Activated B cell treated with CpG ODN at 0.5 μM for 24 hours (primary cell): Measurements from ENCODE around the gene SYPL2. TPM values are rescaled to one million over a fixed set of nuclear protein-coding genes. Genes with fewer than 3 reads are reported as not detected.

Source experiments
- ATAC-seq: fragments of 200-7000 bp; cut with Tn5 transposase; one replicate; pipeline ENCODE4 v1.10.0; 2021; ENCODE audit warnings: low read depth, mild to moderate bottlenecking, moderate library complexity
- CTCF ChIA-PET: fragments of 350-600 bp; sonication (Branson Sonifier 250); formaldehyde crosslinking; loops from one replicate; lab custom pipeline; 2021; ENCODE audit warnings: antibody characterized with exemption; lab: Charles Lee
- POLR2A ChIA-PET: fragments of 350-600 bp; sonication (Branson Sonifier 250); formaldehyde crosslinking; loops from one replicate; lab custom pipeline; 2021; ENCODE audit warnings: antibody characterized with exemption; lab: Charles Lee
- DNase-seq: peaks from one replicate; pipeline ENCODE4 v3.0.0; 2022
- H3K27ac Mint-ChIP-seq: one replicate; pipeline ENCODE4 v1.8.0; 2020; ENCODE audit warnings: mixed read lengths
- H3K27me3 Mint-ChIP-seq: one replicate; pipeline ENCODE4 v1.8.0; 2021; ENCODE audit warnings: mixed read lengths
- H3K36me3 Mint-ChIP-seq: one replicate; pipeline ENCODE4 v1.8.0; 2021; ENCODE audit warnings: low read depth, mixed read lengths
- H3K4me1 Mint-ChIP-seq: one replicate; pipeline ENCODE4 v1.8.0; 2021; ENCODE audit warnings: mixed read lengths
- H3K4me3 Mint-ChIP-seq: one replicate; pipeline ENCODE4 v1.8.0; 2020; ENCODE audit warnings: mild to moderate bottlenecking, mixed read lengths
- H3K9me3 Mint-ChIP-seq: one replicate; pipeline ENCODE4 v1.8.0; 2020; ENCODE audit warnings: mixed read lengths
- intact Hi-C: fragments of 100-400 bp; cut with micrococcal nuclease; formaldehyde crosslinking; loops from one replicate; pipeline ENCODE4 v1.15.1; 2024
- total RNA-seq: library from RNA; stranded (reverse); gene quantifications from 2 replicates; pipeline ENCODE4 v1.2.3, GENCODE V29; 2022
- TF ChIP-seq, protein P1 (sequence below): fragments of 200-600 bp; IDR thresholded peaks from one replicate; pipeline ENCODE4 v1.8.0; 2022; ENCODE audit warnings: antibody characterized with exemption, mild to moderate bottlenecking

The SYPL2 gene
- total RNA-seq, 1 donor from 2014 or later = not detected

DNA sequence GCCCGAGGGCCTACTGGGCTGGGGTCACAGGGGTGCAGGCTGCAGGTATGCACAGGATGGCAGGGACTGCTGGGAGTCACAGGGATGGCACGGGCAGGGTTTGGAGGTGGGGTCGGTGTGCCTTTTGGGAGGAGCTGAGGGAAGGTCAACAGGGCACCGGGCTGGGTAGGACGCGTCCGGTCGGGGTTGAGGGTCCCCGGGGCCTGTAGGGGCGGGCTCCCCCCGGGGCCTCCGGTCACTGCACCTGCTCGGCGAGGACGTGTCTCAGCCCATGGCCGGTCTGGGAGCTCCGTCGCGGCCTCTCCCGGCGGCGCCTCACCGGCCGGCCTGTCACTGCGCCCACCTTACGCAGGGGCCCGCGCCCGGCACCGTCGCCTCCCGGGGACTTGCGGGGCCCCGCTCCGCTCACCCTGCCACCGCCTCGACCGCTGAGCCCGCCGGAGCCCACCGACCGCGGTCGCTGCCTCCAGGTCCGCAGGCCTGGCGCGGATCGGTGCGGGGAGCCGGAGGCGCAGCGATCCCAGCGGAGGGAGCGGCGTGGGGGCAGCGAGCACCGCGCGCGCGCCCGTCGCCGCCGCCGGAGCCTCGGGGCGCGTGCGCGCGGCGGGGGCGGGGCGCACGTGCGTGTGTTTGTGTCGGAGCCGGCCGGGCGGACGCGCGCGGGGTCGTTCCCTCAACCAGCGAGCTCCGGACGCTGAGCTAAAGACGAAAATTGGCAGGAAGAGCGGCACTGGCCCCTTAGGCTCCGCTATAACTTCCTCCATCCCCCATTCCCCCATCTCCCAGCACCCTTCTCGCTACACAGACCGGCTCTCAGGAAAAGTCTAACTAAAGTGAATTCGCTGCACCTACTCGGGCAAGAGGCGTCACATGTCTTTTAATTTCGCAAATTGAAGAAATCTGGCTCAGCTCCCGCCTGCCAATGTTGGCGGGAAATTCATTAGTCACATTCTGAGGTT, 43.1 kb downstream of the SYPL2 start, which contains the start of gene AMIGO1:
Gene AMIGO1 (minus strand): TSS at position 552 of the 959 bp plus-strand sequence. CDS start 815 bp downstream, outside the sequence.
- DNase-seq (peak; percentile 63), ATAC-seq (peak; percentile 80)
- Mint-ChIP-seq H3K9me3 (no peaks in the 10 kb centered on the region), H3K36me3 (no peaks in the 10 kb centered on the region), H3K4me3 (peak within 1 kb of the TSS; percentile 87), H3K27ac (peak within 1 kb of the TSS; percentile 43), H3K27me3 (peaks cover 10% of the 10 kb centered on the region), H3K4me1 (peaks cover 15% of the 10 kb centered on the region)
- ChIA-PET CTCF (interaction anchor here (1.3 to 23.7 kb wide), 4 partner anchors 9 to 22 kb away, joined by 3 to 375 read pairs (median 8); no protein-coding TSS in a partner anchor), POLR2A (interaction anchor here (0.6 to 1.8 kb wide), 5 partner anchors 15 to 27 kb away, joined by 3 to 4 read pairs (median 3); partner anchors contain the start of genes ATXN7L2 and CYB561D1)
- intact Hi-C loops = loop anchor here (1.0 kb wide), 1 partner anchor 15 kb away; the partner anchor contains the start of gene CYB561D1
- TF ChIP-seq, protein P1, sequence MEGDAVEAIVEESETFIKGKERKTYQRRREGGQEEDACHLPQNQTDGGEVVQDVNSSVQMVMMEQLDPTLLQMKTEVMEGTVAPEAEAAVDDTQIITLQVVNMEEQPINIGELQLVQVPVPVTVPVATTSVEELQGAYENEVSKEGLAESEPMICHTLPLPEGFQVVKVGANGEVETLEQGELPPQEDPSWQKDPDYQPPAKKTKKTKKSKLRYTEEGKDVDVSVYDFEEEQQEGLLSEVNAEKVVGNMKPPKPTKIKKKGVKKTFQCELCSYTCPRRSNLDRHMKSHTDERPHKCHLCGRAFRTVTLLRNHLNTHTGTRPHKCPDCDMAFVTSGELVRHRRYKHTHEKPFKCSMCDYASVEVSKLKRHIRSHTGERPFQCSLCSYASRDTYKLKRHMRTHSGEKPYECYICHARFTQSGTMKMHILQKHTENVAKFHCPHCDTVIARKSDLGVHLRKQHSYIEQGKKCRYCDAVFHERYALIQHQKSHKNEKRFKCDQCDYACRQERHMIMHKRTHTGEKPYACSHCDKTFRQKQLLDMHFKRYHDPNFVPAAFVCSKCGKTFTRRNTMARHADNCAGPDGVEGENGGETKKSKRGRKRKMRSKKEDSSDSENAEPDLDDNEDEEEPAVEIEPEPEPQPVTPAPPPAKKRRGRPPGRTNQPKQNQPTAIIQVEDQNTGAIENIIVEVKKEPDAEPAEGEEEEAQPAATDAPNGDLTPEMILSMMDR = no peak

DNA sequence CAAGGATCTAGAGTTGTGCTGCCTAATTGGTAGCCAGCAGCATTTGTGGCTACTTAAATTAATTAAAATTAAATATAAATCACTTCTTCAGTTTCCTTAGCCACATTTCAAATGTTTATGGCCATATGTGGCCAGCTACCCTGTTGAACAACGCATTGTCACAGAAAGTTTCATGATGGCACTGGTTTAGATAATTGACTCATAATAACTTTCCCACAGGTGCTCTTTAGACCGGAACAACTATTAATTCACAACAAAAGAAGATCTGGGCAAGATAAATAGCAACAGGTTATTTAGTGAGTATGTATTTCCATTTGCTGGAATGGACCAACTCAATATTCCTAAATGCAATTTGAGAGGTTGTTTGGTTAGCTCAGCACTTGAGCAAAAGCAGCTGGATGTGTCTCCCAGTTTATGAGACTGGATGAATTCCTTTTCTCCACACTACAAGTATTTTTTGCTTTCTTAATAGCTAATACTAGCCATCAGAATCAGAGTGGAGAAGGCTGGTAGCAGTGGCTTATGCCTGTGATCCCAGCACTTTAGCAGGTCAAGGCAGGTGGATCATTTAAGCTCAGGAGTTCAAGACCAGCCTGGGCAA, 46.9 kb downstream of the SYPL2 start:
- peaks cover 14% of the 10 kb centered on the region for H3K27me3 Mint-ChIP-seq
- TF ChIP-seq, protein P1 = no peak
- intact Hi-C loops = no loop called here
- ATAC-seq = no peak
- no peak for DNase-seq
- peaks cover 15% of the 10 kb centered on the region for H3K4me1 Mint-ChIP-seq
- POLR2A ChIA-PET = interaction anchor here (0.6 kb wide), 1 partner anchor 227 kb away, joined by 5 read pairs; no protein-coding TSS in a partner anchor
- no peaks in the 10 kb centered on the region for H3K36me3 Mint-ChIP-seq
- CTCF ChIA-PET = interaction anchor here (1.0 to 1.4 kb wide), 2 partner anchors 19 to 22 kb away, joined by 4 to 8 read pairs; no protein-coding TSS in a partner anchor
- no peak overlapping the region for H3K27ac Mint-ChIP-seq
- H3K4me3 Mint-ChIP-seq = no peak overlapping the region
- no peaks in the 10 kb centered on the region for H3K9me3 Mint-ChIP-seq

DNA sequence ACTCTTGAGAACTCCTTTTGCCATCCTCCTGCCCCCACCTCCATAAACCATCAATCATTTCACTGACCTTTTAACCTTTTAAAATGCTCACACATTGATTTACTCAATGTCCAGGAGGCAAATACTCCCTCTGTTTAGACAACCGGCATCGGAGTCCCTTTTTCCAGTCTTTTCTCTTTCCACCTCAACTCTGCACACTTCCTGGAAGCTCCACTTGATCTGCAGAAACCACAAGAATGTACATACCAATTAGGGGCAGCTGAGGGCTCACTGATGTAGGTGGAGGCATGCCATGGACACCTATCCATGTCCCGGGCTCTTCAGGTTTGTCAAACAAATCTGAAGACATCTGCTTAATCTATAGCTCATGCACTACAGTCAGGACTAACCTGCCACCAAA, 48.5 kb downstream of the SYPL2 start:
- Mint-ChIP-seq H3K27me3 (peaks cover 8% of the 10 kb centered on the region), H3K4me3 (no peak overlapping the region), H3K27ac (no peak overlapping the region), H3K9me3 (no peaks in the 10 kb centered on the region), H3K36me3 (no peaks in the 10 kb centered on the region), H3K4me1 (peaks cover 7% of the 10 kb centered on the region)
- no peak for DNase-seq
- intact Hi-C loops = no loop called here
- ATAC-seq = no peak
- POLR2A ChIA-PET = no interaction called here
- CTCF ChIA-PET = interaction anchor here (2.2 to 3.8 kb wide), 3 partner anchors 17 to 23 kb away, joined by 7 to 15 read pairs (median 12); no protein-coding TSS in a partner anchor
- TF ChIP-seq, protein P1 = no peak

DNA sequence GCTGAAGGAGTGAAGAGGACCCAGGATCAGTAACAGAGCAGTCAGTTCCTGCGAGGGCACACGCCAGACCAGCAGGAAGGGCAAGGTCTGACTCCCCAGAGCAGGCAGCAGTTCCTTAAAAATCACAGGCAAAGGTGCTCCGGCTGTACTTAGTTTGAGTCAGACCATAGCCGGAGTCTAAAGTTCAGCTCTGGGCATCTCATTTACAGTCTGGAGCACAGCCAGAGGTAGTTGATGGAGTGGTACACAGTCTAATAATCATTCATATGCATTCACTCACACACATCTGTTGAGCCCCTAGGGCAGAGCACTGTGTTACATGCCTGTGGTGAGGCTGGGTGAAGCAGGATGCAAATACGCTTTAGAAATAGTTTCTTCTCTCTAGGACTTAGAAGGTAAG, 50.5 kb downstream of the SYPL2 start:
- Mint-ChIP-seq H3K4me3 (no peak overlapping the region), H3K9me3 (no peaks in the 10 kb centered on the region), H3K36me3 (no peaks in the 10 kb centered on the region), H3K27ac (no peak overlapping the region), H3K4me1 (no peaks in the 10 kb centered on the region), H3K27me3 (peaks cover 9% of the 10 kb centered on the region)
- TF ChIP-seq, protein P1 = no peak
- ChIA-PET POLR2A (no interaction called here), CTCF (interaction anchor here (2.2 to 3.8 kb wide), 2 partner anchors 19 to 25 kb away, joined by 7 to 15 read pairs; no protein-coding TSS in a partner anchor)
- ATAC-seq (no peak), DNase-seq (no peak)
- intact Hi-C loops = no loop called here
